H1 (cell line): ENCODE data around the gene GFOD1. TPM values are rescaled to one million over a fixed set of nuclear protein-coding genes. Genes with fewer than 3 reads are reported as not detected.

Experiments used
- CTCF ChIA-PET: fragments of 300-600 bp; sonication (Branson Sonifier 250); formaldehyde crosslinking; loops from one replicate; lab custom pipeline; 2021; ENCODE audit not compliant: partially characterized antibody; lab: Charles Lee
- POLR2A ChIA-PET: fragments of 300-600 bp; sonication (Branson Sonifier 250); formaldehyde crosslinking; loops from one replicate; lab custom pipeline; 2021; ENCODE audit warnings: inconsistent platforms; ENCODE audit not compliant: partially characterized antibody; lab: Charles Lee
- DNase-seq, 2 experiments: peaks; one replicate each; pipeline versions ENCODE4 v3.0.0 to v3.0.0-alpha.2; 2010 to 2022; ENCODE audit warnings: low spot score in 2 of 2, low read depth in 1 of 2, mixed read lengths in 1 of 2
- FAIRE-seq: peaks from 2 replicates; lab custom pipeline; 2011; peaks lifted over from hg19 to GRCh38; lab: Jason Lieb, UNC
- H2AFZ ChIP-seq: 2 replicates; pipeline ENCODE4 v1.8.1; 2012; ENCODE audit warnings: low read length, inconsistent platforms
- H2AK5ac ChIP-seq: 2 replicates; pipeline ENCODE4 v1.6.1; 2013; ENCODE audit warnings: low read depth, low read length
- H2BK120ac ChIP-seq: replicated peaks from 2 replicates; pipeline ENCODE3; 2013; ENCODE audit warnings: low read depth, low read length, inconsistent platforms
- H2BK12ac ChIP-seq: 2 replicates; pipeline ENCODE4 v1.6.1; 2013; ENCODE audit warnings: low read depth, low read length
- H2BK15ac ChIP-seq: 2 replicates; pipeline ENCODE4 v1.6.1; 2013; ENCODE audit warnings: low read length
- H2BK20ac ChIP-seq: 2 replicates; pipeline ENCODE4 v1.6.1; 2013; ENCODE audit warnings: low read length
- H2BK5ac ChIP-seq: 2 replicates; pipeline ENCODE4 v1.6.1; 2013; ENCODE audit warnings: low read depth, low read length
- H3K14ac ChIP-seq: 2 replicates; pipeline ENCODE4 v1.6.1; 2013; ENCODE audit warnings: inconsistent platforms; ENCODE audit not compliant: insufficient read length
- H3K18ac ChIP-seq: 2 replicates; pipeline ENCODE4 v1.6.1; 2013; ENCODE audit warnings: low read length; ENCODE audit errors: extremely low read depth
- H3K23ac ChIP-seq: 2 replicates; pipeline ENCODE4 v1.6.1; 2013; ENCODE audit warnings: inconsistent platforms; ENCODE audit not compliant: insufficient read length
- H3K23me2 ChIP-seq: 2 replicates; pipeline ENCODE4 v1.6.1; 2013; ENCODE audit warnings: low read depth, low read length
- H3K27ac ChIP-seq: 2 replicates; pipeline ENCODE4 v1.6.1; 2011; ENCODE audit warnings: low read depth, low read length, inconsistent platforms
- H3K27me3 ChIP-seq, 4 experiments: replicated peaks in 1 of 4; 1 replicate in 1 of 4; 2 replicates in 3 of 4; pipeline versions ENCODE4 v1.6.1 to v1.8.1; 2011 to 2013; ENCODE audit warnings: low read length in 3 of 4, mild to moderate bottlenecking in 3 of 4, inconsistent platforms in 2 of 4, mixed read lengths in 2 of 4, moderate library complexity in 1 of 4; ENCODE audit not compliant: control insufficient read depth in 3 of 4, insufficient read depth in 3 of 4; ENCODE audit errors: extremely low read depth in 1 of 4
- H3K36me3 ChIP-seq, 4 experiments: 2 replicates each; pipeline versions ENCODE4 v1.6.1 to v1.8.1; 2011 to 2013; ENCODE audit warnings: mild to moderate bottlenecking in 4 of 4, low read length in 3 of 4, moderate library complexity in 2 of 4, control low read depth in 1 of 4, inconsistent platforms in 1 of 4; ENCODE audit not compliant: insufficient read depth in 4 of 4, control insufficient read depth in 2 of 4
- H3K4ac ChIP-seq: replicated peaks from 2 replicates; pipeline ENCODE3; 2013; ENCODE audit warnings: low read length, low read depth, mixed read lengths, inconsistent platforms; ENCODE audit not compliant: insufficient read length
- H3K4me1 ChIP-seq, 4 experiments: replicated peaks in 1 of 4; 1 replicate in 1 of 4; 2 replicates in 3 of 4; pipeline versions ENCODE4 v1.6.1 to v1.8.1; 2011 to 2013; ENCODE audit warnings: low read length in 3 of 4, inconsistent platforms in 2 of 4, mixed read lengths in 1 of 4; ENCODE audit not compliant: insufficient read depth in 4 of 4, control insufficient read depth in 3 of 4
- H3K4me2 ChIP-seq, 2 experiments: 2 replicates each; pipeline versions ENCODE4 v1.6.1 to v1.8.1; 2011 to 2013; ENCODE audit warnings: low read depth in 2 of 2, low read length in 2 of 2, control low read depth in 1 of 2, inconsistent platforms in 1 of 2, mild to moderate bottlenecking in 1 of 2; ENCODE audit not compliant: insufficient read depth in 1 of 2
- H3K4me3 ChIP-seq, 4 experiments: fragments of 200-600, 300-600 bp in 1 of 4; sonication (generic), shearing (Covaris generic), sonication (Bioruptor Twin) in 1 of 4; 2 replicates each; pipeline versions ENCODE4 v1.5.1 to v1.8.1; 2011 to 2016; ENCODE audit warnings: low read length in 4 of 4, low read depth in 3 of 4, control low read depth in 2 of 4, inconsistent platforms in 2 of 4, mild to moderate bottlenecking in 2 of 4, mixed read lengths in 1 of 4, moderate library complexity in 1 of 4; ENCODE audit not compliant: insufficient read depth in 2 of 4; ENCODE audit errors: extremely low read depth in 1 of 4
- H3K56ac ChIP-seq: replicated peaks from 2 replicates; pipeline ENCODE3; 2013; ENCODE audit warnings: low read depth, mild to moderate bottlenecking, mixed read lengths, low read length, inconsistent platforms; ENCODE audit not compliant: insufficient read length
- H3K79me1 ChIP-seq: 2 replicates; pipeline ENCODE4 v1.6.1; 2013; ENCODE audit warnings: low read depth, low read length, control low read depth
- H3K79me2 ChIP-seq, 2 experiments: 2 replicates each; pipeline versions ENCODE4 v1.6.1 to v1.8.1; 2012 to 2013; ENCODE audit warnings: low read length in 2 of 2, mild to moderate bottlenecking in 2 of 2, inconsistent platforms in 1 of 2; ENCODE audit not compliant: insufficient read depth in 2 of 2, control insufficient read depth in 1 of 2
- H3K9ac ChIP-seq, 4 experiments: replicated peaks in 1 of 4; 1 replicate in 1 of 4; 2 replicates in 3 of 4; pipeline versions ENCODE4 v1.6.1 to v1.8.1; 2011 to 2013; ENCODE audit warnings: low read depth in 3 of 4, low read length in 3 of 4, control low read depth in 2 of 4, mild to moderate bottlenecking in 2 of 4, moderate library complexity in 2 of 4, inconsistent platforms in 1 of 4; ENCODE audit errors: extremely low read depth in 1 of 4
- H3K9me3 ChIP-seq, 2 experiments: 2 replicates each; pipeline versions ENCODE4 v1.6.1 to v1.8.1; 2012 to 2013; ENCODE audit warnings: mild to moderate bottlenecking in 2 of 2, moderate library complexity in 2 of 2, control low read depth in 1 of 2, inconsistent platforms in 1 of 2, low read depth in 1 of 2, low read length in 1 of 2, mixed read lengths in 1 of 2; ENCODE audit not compliant: insufficient read depth in 2 of 2
- H4K20me1 ChIP-seq, 2 experiments: replicated peaks in 1 of 2; 2 replicates each; pipeline versions ENCODE3 to v1.8.1; 2011 to 2013; ENCODE audit warnings: inconsistent platforms in 2 of 2, low read length in 2 of 2, mild to moderate bottlenecking in 1 of 2; ENCODE audit not compliant: insufficient read depth in 2 of 2, control insufficient read depth in 1 of 2
- H4K5ac ChIP-seq: 2 replicates; pipeline ENCODE4 v1.6.1; 2013; ENCODE audit warnings: low read length, low read depth, mixed read lengths, inconsistent platforms; ENCODE audit not compliant: insufficient read length
- H4K8ac ChIP-seq: 2 replicates; pipeline ENCODE4 v1.8.0; 2013; ENCODE audit warnings: mild to moderate bottlenecking, moderate library complexity, low read length, inconsistent platforms; ENCODE audit not compliant: insufficient read depth; ENCODE audit errors: extremely low read depth
- H4K91ac ChIP-seq: replicated peaks from 2 replicates; pipeline ENCODE3; 2013; ENCODE audit warnings: low read length, mixed read lengths, inconsistent platforms; ENCODE audit not compliant: insufficient read length
- CHD2 ChIP-seq: IDR thresholded peaks from 2 replicates; pipeline ENCODE4 v1.6.1; 2012; ENCODE audit warnings: low read length, improper control_type of control experiment
- EP300 ChIP-seq, 2 experiments: IDR thresholded peaks; 1 replicate in 1 of 2; 2 replicates in 1 of 2; pipeline ENCODE4 v1.6.1; 2011 to 2012; ENCODE audit warnings: low read depth in 2 of 2, low read length in 2 of 2, mild to moderate bottlenecking in 2 of 2, borderline replicate concordance in 1 of 2, inconsistent platforms in 1 of 2, moderate library complexity in 1 of 2
- JUND ChIP-seq: IDR thresholded peaks from 2 replicates; pipeline ENCODE4 v1.6.1; 2011; ENCODE audit warnings: mild to moderate bottlenecking, improper control_type of control experiment, low read length
- MAFK ChIP-seq: IDR thresholded peaks from 2 replicates; pipeline ENCODE4 v1.6.1; 2012; ENCODE audit warnings: low read depth, mild to moderate bottlenecking, improper control_type of control experiment, low read length
- POLR2AphosphoS5 ChIP-seq: IDR thresholded peaks from 2 replicates; pipeline ENCODE4 v1.6.1; 2011; ENCODE audit warnings: low read depth, low read length
- RXRA ChIP-seq: IDR thresholded peaks from 2 replicates; pipeline ENCODE4 v1.6.1; 2011; ENCODE audit warnings: low read depth, mild to moderate bottlenecking, low read length, moderate library complexity; ENCODE audit not compliant: insufficient read depth
- SAP30 ChIP-seq: fragments of 300-600 bp; sonication (generic); IDR thresholded peaks from 2 replicates; pipeline ENCODE4 v1.7.1; 2012; ENCODE audit warnings: low read length, moderate library complexity, mild to moderate bottlenecking, inconsistent platforms; ENCODE audit not compliant: insufficient read depth, insufficient replicate concordance
- SP2 ChIP-seq: IDR thresholded peaks from 2 replicates; pipeline ENCODE4 v1.6.1; 2012; ENCODE audit warnings: mild to moderate bottlenecking, low read length, inconsistent platforms
- TEAD4 ChIP-seq: IDR thresholded peaks from 2 replicates; pipeline ENCODE4 v1.6.1; 2012; ENCODE audit warnings: low read depth, low read length, inconsistent platforms, mixed read lengths
- YY1 ChIP-seq: IDR thresholded peaks from 2 replicates; pipeline ENCODE4 v1.6.1; 2011; ENCODE audit warnings: low read depth, mild to moderate bottlenecking, low read length
- WGBS, 2 experiments: shearing (Covaris generic) in 1 of 2; methylation state at CpG; one replicate each; pipeline versions ENCODE4 v1.1.6 to v1.1.7; 2013 to 2015; ENCODE audit warnings: low lambda C conversion rate in 2 of 2, mixed read lengths in 2 of 2, inconsistent platforms in 1 of 2, low coverage in 1 of 2, missing lambda C conversion rate in 1 of 2; ENCODE audit not compliant: insufficient replicate concordance in 2 of 2, insufficient coverage in 1 of 2, insufficient read length in 1 of 2; ENCODE audit errors: extremely low coverage in 1 of 2, missing lambda C conversion rate in 1 of 2; 5-methylcytosine and 5-hydroxymethylcytosine counted together
- polyA plus RNA-seq, 7 experiments: library from polyadenylated mRNA; depleted of rRNA in 3 of 7; stranded (reverse) in 5 of 7; unstranded in 2 of 7; fragments of >200 nt in 5 of 7; fragments of 200-250 nt in 2 of 7; gene quantifications; 1 replicate in 5 of 7; 2 replicates in 1 of 7; 4 replicates in 1 of 7; pipeline versions ENCODE4 v1.2.1 to v1.2.3, GENCODE V29; 2011 to 2013; ENCODE audit warnings: missing spikeins in 2 of 7, mixed read lengths in 2 of 7
- total RNA-seq: library from RNA; stranded (reverse); fragmentation: NEBNext Ultra II Directional; extraction: Animal tissue kit (Norgen Biotek cat#: 25700); gene quantifications from 2 replicates; pipeline ENCODE4 v1.2.1, GENCODE V29; 2021
- TF ChIP-seq, protein P1 (sequence below): IDR thresholded peaks from 2 replicates; pipeline ENCODE4 v1.6.1; 2012; ENCODE audit warnings: inconsistent platforms

GFOD1 gene
- total and polyA plus RNA-seq, 2 of the 8 experiments (the other 6 are each of a cell fraction or from before 2014, with no cell fraction given) = 2.5 to 8.8 TPM

- Histone ChIP-seq H2BK5ac (peak within 1 kb of the TSS; percentile 84; the same call in 1 of the 2 replicates), H2BK12ac (no peak within 1 kb of the TSS), H3K4me1 (no peaks in the 10 kb centered on the region; a peak in 1 of 7 replicates), H3K18ac (peak within 1 kb of the TSS; percentile 56; the same call in 1 of the 2 replicates), H3K79me2 (peaks cover 0 to 22% of the 10 kb centered on the region in 2 experiments; a peak in 3 of 4 replicates), H3K4me2 (peak within 1 kb of the TSS; percentile 76 to 89), H3K36me3 (peaks cover 0 to 28% (median 21%) of the 10 kb centered on the region in 4 experiments; a peak in 7 of 8 replicates), H3K56ac (peak within 1 kb of the TSS; percentile 74), H2BK120ac (no peak within 1 kb of the TSS), H3K79me1 (no peaks in the 10 kb centered on the region), H3K27ac (peak within 1 kb of the TSS; percentile 82), H4K5ac (peak within 1 kb of the TSS; percentile 62), H2BK20ac (no peak within 1 kb of the TSS), H3K4ac (no peak within 1 kb of the TSS), H3K9ac (peak within 1 kb of the TSS; percentile 82 to 88 (median 86)), H3K9me3 (no peaks in the 10 kb centered on the region), H2BK15ac (no peak within 1 kb of the TSS), H3K4me3 (peak within 1 kb of the TSS; percentile 73 to 92 (median 90)), H2AK5ac (no peak within 1 kb of the TSS), H2AFZ (peak within 1 kb of the TSS; percentile 91), H3K23me2 (peaks cover 10% of the 10 kb centered on the region), H3K14ac (no peak within 1 kb of the TSS), H4K91ac (no peak within 1 kb of the TSS), H3K27me3 (no peaks in the 10 kb centered on the region), H4K8ac (peak within 1 kb of the TSS; percentile 87), H4K20me1 (no peaks in the 10 kb centered on the region), H3K23ac (no peak within 1 kb of the TSS)
- FAIRE-seq (no peak), DNase-seq (peak; percentile 79 to 97)
- CTCF ChIA-PET = interaction anchor here (1.0 to 1.8 kb wide), 4 partner anchors 9 to 417 kb away, joined by 3 to 9 read pairs (median 4); partner anchors contain the start of genes NOL7 and SIRT5
- 3% methylated on average over 29 of the region's 63 CpGs; no CpG with 5 or more reads in 1 of the 2 experiments for WGBS, 2 experiments
- POLR2A ChIA-PET = interaction anchor here (0.6 to 2.8 kb wide), 9 partner anchors 24 to 308 kb away, joined by 3 to 22 read pairs (median 4); partner anchors contain the start of genes GFOD1, NOL7 and SIRT5
- TF ChIP-seq RXRA = no peak
- TF ChIP-seq YY1 = 0 out of 2 replicates have a peak, but pooled peaks have one; percentile 1
- peak; percentile 46; the same call in 1 of the 2 replicates for TF ChIP-seq CHD2
- TF ChIP-seq TEAD4 = no peak
- TF ChIP-seq POLR2AphosphoS5 = peak; percentile 82
- no peak for TF ChIP-seq MAFK
- no peak for TF ChIP-seq SAP30
- no peak for TF ChIP-seq JUND
- no peak for TF ChIP-seq EP300 (IDR thresholded peaks at IDR 0.05; ENCODE audit: borderline replicate concordance in 1 of 2, low read depth in 2 of 2, low read length in 2 of 2)
- TF ChIP-seq, protein P1, sequence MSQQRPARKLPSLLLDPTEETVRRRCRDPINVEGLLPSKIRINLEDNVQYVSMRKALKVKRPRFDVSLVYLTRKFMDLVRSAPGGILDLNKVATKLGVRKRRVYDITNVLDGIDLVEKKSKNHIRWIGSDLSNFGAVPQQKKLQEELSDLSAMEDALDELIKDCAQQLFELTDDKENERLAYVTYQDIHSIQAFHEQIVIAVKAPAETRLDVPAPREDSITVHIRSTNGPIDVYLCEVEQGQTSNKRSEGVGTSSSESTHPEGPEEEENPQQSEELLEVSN = peak; percentile 83
- TF ChIP-seq SP2 = no peak
Observed at GRCh38 chr6:13328076-13328874, 159.1 kb downstream of the GFOD1 start, which contains the start of gene TBC1D7. TSS of gene TBC1D7 (minus strand) at chr6:13328537. CDS start at chr6:13326898, 1,639 bp downstream.
